ENCODE results near the gene CREB3L2.

DNA sequence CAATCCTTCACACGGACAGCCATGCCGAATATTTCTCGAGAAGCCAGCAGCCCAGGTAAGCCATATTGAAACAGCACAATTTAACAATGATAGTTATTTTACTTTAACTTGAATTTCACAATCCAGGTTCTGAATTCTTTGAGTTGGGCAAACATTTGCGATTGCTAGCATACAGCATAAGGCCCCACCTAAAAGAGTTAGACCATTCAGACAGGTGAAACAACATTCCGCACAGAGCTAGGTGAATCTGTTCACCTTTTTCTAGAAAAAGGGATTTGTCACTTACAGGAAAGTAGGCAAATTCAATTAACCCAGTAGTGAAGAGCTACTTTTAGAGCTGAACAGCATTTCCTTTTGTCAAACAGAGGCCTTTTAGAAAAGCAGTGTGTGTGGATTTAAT lies 45.3 kb downstream of the CREB3L2 start:
- TF ChIP-seq POLR2AphosphoS5 (IDR thresholded peaks at IDR 0.05; ENCODE audit: low read depth, low read length), result no peak
- TF ChIP-seq POLR2A (IDR thresholded peaks at IDR 0.05; ENCODE audit: low read depth, low read length), result no peak

Measured in GM12892 (cell line).